PC-3 (cell line): ENCODE measurements around the gene SCN9A.

Source experiments
- EZH2 ChIP-seq: fragments of 300-600 bp; sonication (generic); IDR thresholded peaks from one replicate; pipeline ENCODE4 v1.6.1; 2017; ENCODE audit warnings: antibody characterized with exemption, mild to moderate bottlenecking, low read length; ENCODE audit not compliant: unreplicated experiment
- EZH2phosphoT487 ChIP-seq: fragments of 300-600 bp; sonication (generic); IDR thresholded peaks from 2 replicates; pipeline ENCODE4 v1.6.1; 2018; ENCODE audit warnings: mild to moderate bottlenecking, antibody characterized with exemption, low read length, borderline replicate concordance

GRCh38 chr2:166233244-166233643 is 142.5 kb downstream of the SCN9A start:
- TF ChIP-seq EZH2, result no peak
- no peak for TF ChIP-seq EZH2phosphoT487
